Measurements from ENCODE around the gene CLSTN3. TPM values are rescaled to one million over a fixed set of nuclear protein-coding genes. Genes with fewer than 3 reads are reported as not detected.
A peak's percentile ranks its signal among the peaks of the same experiment; 100 is the strongest.

Gene CLSTN3
- total and polyA plus RNA-seq, 4 donors = 6.1 to 37.2 (median 26.8) TPM

DNA sequence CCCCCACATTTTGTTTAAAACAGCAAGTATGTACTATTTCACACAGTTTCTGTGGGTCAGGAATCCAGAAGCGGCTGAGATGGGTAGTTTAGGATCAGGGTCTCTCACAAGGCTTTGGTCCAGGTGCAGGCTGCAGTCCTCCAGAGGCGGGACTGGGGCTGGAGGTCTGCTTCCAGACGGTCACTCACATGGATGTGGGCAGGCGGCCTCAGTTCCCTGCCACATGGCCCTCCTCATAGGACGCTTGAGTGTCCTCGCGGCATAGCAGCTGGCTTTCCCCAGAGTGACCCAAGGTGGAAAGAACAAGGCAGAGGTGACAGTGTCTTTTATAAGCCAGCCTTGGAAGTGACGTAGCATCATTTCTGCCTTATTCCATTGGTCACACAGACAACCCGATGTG lies 13.3 kb upstream of the CLSTN3 start:
- DNase-seq (ENCODE audit: low spot score) = no peak
- Histone ChIP-seq H3K4me1 (ENCODE audit: control insufficient read depth in 4 of 4, insufficient read depth in 4 of 4, low read length in 3 of 4) (peaks cover 5 to 55% (median 37%) of the 10 kb centered on the region in 4 donors), H3K36me3 (ENCODE audit: control insufficient read depth in 4 of 4, insufficient read depth in 3 of 4, low read depth in 1 of 4, low read length in 3 of 4) (peaks cover 0 to 3% (median 1%) of the 10 kb centered on the region in 4 donors), H3K9ac (ENCODE audit: low read depth in 1 of 2, low read length in 2 of 2) (no peak overlapping the region), H3K27ac (ENCODE audit: low read depth in 1 of 2, low read length in 2 of 2) (no peak overlapping the region), H3K27me3 (ENCODE audit: control insufficient read depth in 4 of 4, insufficient read depth in 4 of 4, low read length in 3 of 4) (no peaks in the 10 kb centered on the region), H3K9me3 (ENCODE audit: control insufficient read depth in 4 of 4, low read length in 3 of 4) (no peaks in the 10 kb centered on the region), H3K4me3 (ENCODE audit: low read depth in 1 of 3, low read length in 3 of 3) (no peak overlapping the region)
- no peak for TF ChIP-seq RXRA (IDR thresholded peaks at IDR 0.05)
- TF ChIP-seq, protein P1, sequence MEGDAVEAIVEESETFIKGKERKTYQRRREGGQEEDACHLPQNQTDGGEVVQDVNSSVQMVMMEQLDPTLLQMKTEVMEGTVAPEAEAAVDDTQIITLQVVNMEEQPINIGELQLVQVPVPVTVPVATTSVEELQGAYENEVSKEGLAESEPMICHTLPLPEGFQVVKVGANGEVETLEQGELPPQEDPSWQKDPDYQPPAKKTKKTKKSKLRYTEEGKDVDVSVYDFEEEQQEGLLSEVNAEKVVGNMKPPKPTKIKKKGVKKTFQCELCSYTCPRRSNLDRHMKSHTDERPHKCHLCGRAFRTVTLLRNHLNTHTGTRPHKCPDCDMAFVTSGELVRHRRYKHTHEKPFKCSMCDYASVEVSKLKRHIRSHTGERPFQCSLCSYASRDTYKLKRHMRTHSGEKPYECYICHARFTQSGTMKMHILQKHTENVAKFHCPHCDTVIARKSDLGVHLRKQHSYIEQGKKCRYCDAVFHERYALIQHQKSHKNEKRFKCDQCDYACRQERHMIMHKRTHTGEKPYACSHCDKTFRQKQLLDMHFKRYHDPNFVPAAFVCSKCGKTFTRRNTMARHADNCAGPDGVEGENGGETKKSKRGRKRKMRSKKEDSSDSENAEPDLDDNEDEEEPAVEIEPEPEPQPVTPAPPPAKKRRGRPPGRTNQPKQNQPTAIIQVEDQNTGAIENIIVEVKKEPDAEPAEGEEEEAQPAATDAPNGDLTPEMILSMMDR (IDR thresholded peaks at IDR 0.05; ENCODE audit: low read depth, low read length, missing input control) = no peak
- TF ChIP-seq TAF1 (conservative IDR thresholded peaks at IDR 0.05) = no peak
- TF ChIP-seq, protein P2, sequence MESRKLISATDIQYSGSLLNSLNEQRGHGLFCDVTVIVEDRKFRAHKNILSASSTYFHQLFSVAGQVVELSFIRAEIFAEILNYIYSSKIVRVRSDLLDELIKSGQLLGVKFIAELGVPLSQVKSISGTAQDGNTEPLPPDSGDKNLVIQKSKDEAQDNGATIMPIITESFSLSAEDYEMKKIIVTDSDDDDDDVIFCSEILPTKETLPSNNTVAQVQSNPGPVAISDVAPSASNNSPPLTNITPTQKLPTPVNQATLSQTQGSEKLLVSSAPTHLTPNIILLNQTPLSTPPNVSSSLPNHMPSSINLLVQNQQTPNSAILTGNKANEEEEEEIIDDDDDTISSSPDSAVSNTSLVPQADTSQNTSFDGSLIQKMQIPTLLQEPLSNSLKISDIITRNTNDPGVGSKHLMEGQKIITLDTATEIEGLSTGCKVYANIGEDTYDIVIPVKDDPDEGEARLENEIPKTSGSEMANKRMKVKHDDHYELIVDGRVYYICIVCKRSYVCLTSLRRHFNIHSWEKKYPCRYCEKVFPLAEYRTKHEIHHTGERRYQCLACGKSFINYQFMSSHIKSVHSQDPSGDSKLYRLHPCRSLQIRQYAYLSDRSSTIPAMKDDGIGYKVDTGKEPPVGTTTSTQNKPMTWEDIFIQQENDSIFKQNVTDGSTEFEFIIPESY (IDR thresholded peaks at IDR 0.05) = no peak
- TF ChIP-seq JUND (IDR thresholded peaks at IDR 0.05) = no peak
- TF ChIP-seq FOXA1 (IDR thresholded peaks at IDR 0.05) = no peak
- WGBS = 94% methylated on average over 9 of the region's 9 CpGs

DNA sequence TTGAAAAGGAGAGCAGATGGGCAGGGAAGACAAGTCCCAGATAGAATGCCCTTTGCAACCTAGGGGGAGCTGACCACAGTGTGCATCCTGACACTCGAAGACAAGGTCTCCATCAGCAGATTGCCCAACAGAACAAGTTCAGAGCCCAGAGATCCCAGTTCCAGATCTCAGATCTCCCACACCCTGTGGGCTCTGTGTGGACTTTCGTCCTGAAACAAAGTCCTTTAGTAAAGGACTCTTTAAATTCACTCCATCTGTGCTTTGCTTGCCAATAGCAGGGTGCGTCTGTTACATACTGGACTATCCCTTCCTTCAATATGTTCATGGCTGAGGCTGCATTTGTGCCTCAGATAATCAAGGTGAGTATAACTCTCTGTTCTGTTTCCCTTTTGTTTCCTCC lies 12.5 kb upstream of the CLSTN3 start:
- peaks cover 0 to 3% (median 1%) of the 10 kb centered on the region in 4 donors for H3K36me3 ChIP-seq (ENCODE audit: control insufficient read depth in 4 of 4, insufficient read depth in 3 of 4, low read depth in 1 of 4, low read length in 3 of 4)
- no peak overlapping the region for H3K27ac ChIP-seq (ENCODE audit: low read depth in 1 of 2, low read length in 2 of 2)
- no peaks in the 10 kb centered on the region for H3K9me3 ChIP-seq (ENCODE audit: control insufficient read depth in 4 of 4, low read length in 3 of 4)
- no peak overlapping the region for H3K9ac ChIP-seq (ENCODE audit: low read depth in 1 of 2, low read length in 2 of 2)
- H3K4me1 ChIP-seq (ENCODE audit: control insufficient read depth in 4 of 4, insufficient read depth in 4 of 4, low read length in 3 of 4) = peaks cover 10 to 54% (median 35%) of the 10 kb centered on the region in 4 donors
- no peaks in the 10 kb centered on the region for H3K27me3 ChIP-seq (ENCODE audit: control insufficient read depth in 4 of 4, insufficient read depth in 4 of 4, low read length in 3 of 4)
- H3K4me3 ChIP-seq (ENCODE audit: low read depth in 1 of 3, low read length in 3 of 3) = no peak overlapping the region
- DNase-seq (ENCODE audit: low spot score) = no peak
- 37% methylated on average over 3 of the region's 3 CpGs for WGBS
- TF ChIP-seq HNF4G (IDR thresholded peaks at IDR 0.05) = peak; percentile 18
- TF ChIP-seq RXRA (IDR thresholded peaks at IDR 0.05) = peak in 1 of 2 donors; percentile 37
- TF ChIP-seq, protein P2 (IDR thresholded peaks at IDR 0.05) = no peak
- TF ChIP-seq HNF4A (conservative IDR thresholded peaks at IDR 0.05) = peak; percentile 82 to 86

DNA sequence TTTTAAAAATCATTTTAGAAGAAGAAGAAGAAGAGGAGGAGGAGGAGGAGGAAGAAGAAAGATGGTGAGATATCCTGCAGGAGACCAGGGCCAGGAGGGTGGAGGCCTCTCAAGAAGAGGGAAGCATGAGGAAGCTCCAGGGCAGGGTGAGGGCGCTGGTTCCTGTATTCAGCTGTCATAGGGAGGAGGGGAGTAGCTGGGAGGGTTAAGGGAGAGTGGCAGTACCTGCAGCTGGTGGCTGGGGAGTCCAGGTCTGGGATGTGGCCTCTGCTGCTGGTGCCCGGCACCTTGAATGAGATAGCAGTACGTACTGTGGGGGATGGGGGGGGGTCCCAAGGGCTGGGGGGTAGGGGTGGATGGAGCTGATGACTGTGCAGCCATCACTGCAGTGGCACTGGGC lies 11.3 kb upstream of the CLSTN3 start:
- no peak overlapping the region for H3K4me3 ChIP-seq (ENCODE audit: low read depth in 1 of 3, low read length in 3 of 3)
- WGBS = 86% methylated on average over 3 of the region's 3 CpGs
- H3K9me3 ChIP-seq (ENCODE audit: control insufficient read depth in 4 of 4, low read length in 3 of 4) = no peaks in the 10 kb centered on the region
- peaks cover 0 to 3% (median 1%) of the 10 kb centered on the region in 4 donors for H3K36me3 ChIP-seq (ENCODE audit: control insufficient read depth in 4 of 4, insufficient read depth in 3 of 4, low read depth in 1 of 4, low read length in 3 of 4)
- no peak overlapping the region for H3K9ac ChIP-seq (ENCODE audit: low read depth in 1 of 2, low read length in 2 of 2)
- H3K4me1 ChIP-seq (ENCODE audit: control insufficient read depth in 4 of 4, insufficient read depth in 4 of 4, low read length in 3 of 4) = peaks cover 11 to 55% (median 39%) of the 10 kb centered on the region in 4 donors
- H3K27me3 ChIP-seq (ENCODE audit: control insufficient read depth in 4 of 4, insufficient read depth in 4 of 4, low read length in 3 of 4) = no peaks in the 10 kb centered on the region
- TF ChIP-seq RAD21 (IDR thresholded peaks at IDR 0.05) (no peak), SP1 (IDR thresholded peaks at IDR 0.05) (no peak), RXRA (IDR thresholded peaks at IDR 0.05) (no peak)
- TF ChIP-seq, protein P1 (IDR thresholded peaks at IDR 0.05; ENCODE audit: low read depth, low read length, missing input control) = no peak
- TF ChIP-seq, protein P2 (IDR thresholded peaks at IDR 0.05) = no peak
- DNase-seq (ENCODE audit: low spot score) = no peak
- H3K27ac ChIP-seq (ENCODE audit: low read depth in 1 of 2, low read length in 2 of 2) = no peak overlapping the region

Measured in liver (tissue), 9 donors.